GM18517 (cell line): ENCODE results near the gene ETV5.

ENCODE experiments used
- ATAC-seq: cut with Tn5 transposase; IDR thresholded peaks from one replicate; pipeline ENCODE4 v1.9.1; 2021; ENCODE audit warnings: mild to moderate bottlenecking, moderate library complexity; ENCODE audit not compliant: unreplicated experiment

Gene ETV5

GRCh38 chr3:186070133-186070532 is 38.8 kb downstream of the ETV5 start:
- no peak for ATAC-seq

GRCh38 chr3:186069199-186069598 is 39.7 kb downstream of the ETV5 start:
- no peak for ATAC-seq

- ATAC-seq: no peak
Observed at GRCh38 chr3:186068243-186068552, 40.7 kb downstream of the ETV5 start.

- ATAC-seq: no peak
Observed at GRCh38 chr3:186067360-186068242, 41.3 kb downstream of the ETV5 start.

GRCh38 chr3:186060222-186060621 is 48.7 kb downstream of the ETV5 start:
- ATAC-seq: peak; percentile 81

GRCh38 chr3:186059192-186059591 is 49.7 kb downstream of the ETV5 start:
- ATAC-seq: no peak

GRCh38 chr3:186058225-186058624 is 50.7 kb downstream of the ETV5 start:
- no peak for ATAC-seq

GRCh38 chr3:186057594-186057993 is 51.3 kb downstream of the ETV5 start:
- no peak for ATAC-seq

GRCh38 chr3:186054792-186055352 is 54.0 kb downstream of the ETV5 start:
- ATAC-seq: no peak

- no peak for ATAC-seq
Observed at GRCh38 chr3:186053954-186054791, 54.7 kb downstream of the ETV5 start.

- no peak for ATAC-seq
Observed at GRCh38 chr3:186052096-186052840, 56.6 kb downstream of the ETV5 start.

GRCh38 chr3:186049001-186049400 is 59.9 kb downstream of the ETV5 start:
- no peak for ATAC-seq

GRCh38 chr3:186048119-186048518 is 60.8 kb downstream of the ETV5 start:
- ATAC-seq: no peak

GRCh38 chr3:186046838-186047237 is 62.1 kb downstream of the ETV5 start:
- no peak for ATAC-seq

GRCh38 chr3:186044968-186045367 is 63.9 kb downstream of the ETV5 start:
- ATAC-seq: no peak

- no peak for ATAC-seq
Observed at GRCh38 chr3:186044427-186044826, 64.5 kb downstream of the ETV5 start.

GRCh38 chr3:186042521-186043202 is 66.2 kb downstream of the ETV5 start:
- no peak for ATAC-seq

- ATAC-seq: no peak
Observed at GRCh38 chr3:186042036-186042435, 66.9 kb downstream of the ETV5 start.

- no peak for ATAC-seq
Observed at GRCh38 chr3:186038360-186038759, 70.5 kb downstream of the ETV5 start.

GRCh38 chr3:186035277-186035676 is 73.6 kb downstream of the ETV5 start:
- ATAC-seq: no peak
